Cardiac muscle cell (in vitro differentiated cells and primary cell): Measurements from ENCODE around the gene SLC15A2. TPM values are rescaled to one million over a fixed set of nuclear protein-coding genes. Genes with fewer than 3 reads are reported as not detected.

Experiments used
- DNase-seq, 2 donors: peaks; one replicate each; pipeline versions ENCODE4 v3.0.0 to v3.0.0-alpha.2; 2010 to 2017; ENCODE audit warnings: low read depth in 1 of 2, low spot score in 1 of 2
- H3K27ac ChIP-seq: fragments of 200-600 bp; sonication (generic); 2 replicates; pipeline ENCODE4 v1.5.1; 2016
- H3K27me3 ChIP-seq: fragments of 200-600 bp; sonication (generic); 2 replicates; pipeline ENCODE4 v1.6.0; 2016; ENCODE audit warnings: control low read depth
- H3K36me3 ChIP-seq: fragments of 200-600 bp; sonication (generic); 2 replicates; pipeline ENCODE4 v1.5.1; 2016; ENCODE audit warnings: control low read depth
- H3K4me1 ChIP-seq: fragments of 200-600 bp; sonication (generic); 2 replicates; pipeline ENCODE4 v1.8.1; 2017; ENCODE audit warnings: low read depth, mild to moderate bottlenecking, mixed run types
- H3K4me3 ChIP-seq: fragments of 200-600 bp; sonication (generic); 2 replicates; pipeline ENCODE4 v1.5.1; 2016; ENCODE audit warnings: mild to moderate bottlenecking
- H3K9me3 ChIP-seq: fragments of 200-600 bp; sonication (generic); 2 replicates; pipeline ENCODE4 v1.5.1; 2017; ENCODE audit warnings: low read depth, mild to moderate bottlenecking, control low read depth
- CTCF ChIP-seq: IDR thresholded peaks from 2 replicates; pipeline ENCODE4 v1.5.1; 2012; ENCODE audit warnings: low read depth, mild to moderate bottlenecking, low read length
- polyA plus RNA-seq: library from polyadenylated mRNA; unstranded; fragments of >200 nt; fragmentation: Nextera tagmentation; extraction: Ambion mirVana; gene quantifications from 2 replicates; pipeline ENCODE4 v1.2.1, GENCODE V29; 2016
- total RNA-seq: library from RNA; depleted of rRNA; stranded (reverse); fragments of >200 nt; gene quantifications from 2 replicates; pipeline ENCODE4 v1.2.3, GENCODE V29; 2016

Gene SLC15A2
- total and polyA plus RNA-seq, 2 experiments from 2014 or later = 2.7 TPM; not detected in 1

DNA sequence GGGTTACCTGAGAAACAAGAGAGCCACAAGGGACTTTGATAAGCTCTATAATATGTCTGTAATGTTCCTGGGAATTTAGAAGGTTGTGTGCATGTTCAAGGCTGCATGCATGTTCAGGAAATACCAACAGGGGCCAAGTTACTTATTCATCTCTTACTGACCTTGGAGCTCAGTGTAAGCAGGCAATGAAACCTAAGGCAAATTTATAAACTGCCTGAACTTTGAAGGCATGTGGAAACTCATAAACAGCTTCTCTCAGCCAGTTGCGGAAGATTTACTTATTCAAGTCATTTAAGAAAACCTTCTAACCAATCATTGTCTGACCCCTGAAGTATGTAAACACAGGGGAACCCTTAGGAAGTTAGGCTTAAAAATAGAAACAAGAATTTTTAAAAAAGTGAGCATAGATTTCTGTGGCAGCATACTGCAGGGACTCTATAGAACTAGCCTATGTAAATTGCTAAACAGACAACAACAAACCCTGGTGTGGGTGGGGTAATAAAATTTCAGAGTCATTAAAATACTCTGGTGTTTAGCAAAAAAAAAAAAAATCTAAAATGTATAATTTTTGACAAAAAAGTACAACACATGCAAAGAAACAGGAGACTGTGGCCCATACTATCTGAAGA, 57.2 kb downstream of the SLC15A2 start:
- no peak for DNase-seq
- TF ChIP-seq CTCF = no peak
- H3K36me3 ChIP-seq = no peaks in the 10 kb centered on the region

DNA sequence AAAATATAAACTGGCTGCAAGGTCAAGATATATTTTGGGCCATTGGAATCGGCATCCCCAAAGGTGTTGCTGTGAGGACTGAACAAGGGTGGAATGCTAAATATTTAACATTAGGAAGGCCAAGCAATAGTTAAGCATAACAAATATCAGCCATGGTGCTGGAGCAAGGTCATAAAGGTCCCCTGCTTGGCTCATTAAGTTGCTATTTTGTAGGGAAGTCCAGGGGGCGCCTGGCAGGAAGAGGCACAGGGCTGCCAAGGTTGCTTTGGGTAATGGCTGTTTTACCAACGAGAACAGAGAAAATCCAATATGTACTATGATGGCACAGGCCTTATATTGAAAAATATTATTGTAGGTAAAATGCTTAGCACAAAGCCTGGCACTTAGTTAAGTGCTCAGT, 62.2 kb downstream of the SLC15A2 start:
- no peak for DNase-seq
- no peak for TF ChIP-seq CTCF
- no peaks in the 10 kb centered on the region for H3K36me3 ChIP-seq
- no peaks in the 10 kb centered on the region for H3K27me3 ChIP-seq
- H3K9me3 ChIP-seq = no peaks in the 10 kb centered on the region
- H3K4me3 ChIP-seq = no peak overlapping the region
- no peaks in the 10 kb centered on the region for H3K4me1 ChIP-seq
- H3K27ac ChIP-seq = no peak overlapping the region

More for the DNA sequence above, 57.2 kb downstream of the SLC15A2 start:
- no peaks in the 10 kb centered on the region for H3K9me3 ChIP-seq
- no peak overlapping the region for H3K4me3 ChIP-seq
- H3K27ac ChIP-seq = no peak overlapping the region
- no peaks in the 10 kb centered on the region for H3K27me3 ChIP-seq
- H3K4me1 ChIP-seq = no peaks in the 10 kb centered on the region

DNA sequence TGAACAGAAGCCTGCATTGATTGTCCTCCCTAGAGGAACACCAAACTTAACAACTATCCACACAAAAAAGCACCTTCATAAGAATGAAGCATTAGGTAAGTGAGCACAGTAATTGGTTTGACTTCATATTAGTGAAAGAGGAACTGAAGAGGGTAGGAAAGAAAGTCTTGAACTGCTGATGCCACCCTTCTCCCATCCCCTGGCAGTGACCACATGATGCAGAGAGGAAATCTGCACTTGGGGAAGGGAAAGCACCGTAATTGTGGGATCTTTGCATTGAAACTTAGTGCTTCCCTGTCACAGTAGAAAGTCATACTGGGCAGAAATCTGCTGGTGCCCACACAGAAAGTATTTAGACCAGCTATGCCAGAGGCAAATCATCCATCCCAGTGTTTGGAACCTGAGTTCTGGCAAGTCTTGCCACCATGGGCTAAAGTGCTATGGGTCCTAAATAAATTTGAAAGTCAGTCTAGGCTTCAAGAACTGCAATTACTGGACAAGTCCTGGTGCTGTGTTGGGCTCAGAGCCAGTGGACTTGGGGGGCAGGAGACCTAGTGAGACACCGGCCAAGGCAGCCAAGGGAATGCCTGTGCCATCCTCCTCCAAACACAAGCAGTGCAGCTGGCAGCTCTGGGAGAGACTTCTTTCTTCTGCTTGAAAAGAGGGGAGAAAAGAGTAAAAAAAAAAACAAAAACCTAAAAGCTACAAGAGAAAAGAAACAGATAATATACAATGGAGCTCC, 63.6 kb downstream of the SLC15A2 start:
- Histone ChIP-seq H3K27ac (no peak overlapping the region), H3K27me3 (no peaks in the 10 kb centered on the region), H3K9me3 (no peaks in the 10 kb centered on the region), H3K4me1 (no peaks in the 10 kb centered on the region), H3K4me3 (no peak overlapping the region), H3K36me3 (no peaks in the 10 kb centered on the region)
- no peak for TF ChIP-seq CTCF
- no peak for DNase-seq

DNA sequence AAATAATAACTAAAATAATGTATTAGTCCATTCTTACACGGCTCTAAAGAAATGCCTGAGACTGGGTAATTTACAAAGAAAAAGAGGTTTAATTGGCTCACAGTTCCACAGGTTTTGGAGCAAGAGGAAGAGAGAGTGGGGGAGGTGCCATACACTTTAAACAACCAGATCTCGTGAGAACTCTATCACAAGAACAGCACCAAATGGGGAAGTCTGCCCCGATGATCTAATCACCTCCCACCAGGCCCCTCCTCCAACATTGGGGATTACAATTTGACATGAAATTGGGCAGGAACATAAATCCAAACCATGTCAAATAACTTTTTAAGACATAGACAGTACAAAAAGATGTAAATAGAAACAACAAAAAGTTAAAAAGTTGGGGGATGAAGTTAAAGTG, 64.6 kb downstream of the SLC15A2 start:
- Histone ChIP-seq H3K27me3 (no peaks in the 10 kb centered on the region), H3K9me3 (no peaks in the 10 kb centered on the region), H3K4me1 (no peaks in the 10 kb centered on the region), H3K27ac (no peak overlapping the region), H3K4me3 (no peak overlapping the region), H3K36me3 (no peaks in the 10 kb centered on the region)
- DNase-seq = no peak
- no peak for TF ChIP-seq CTCF

- no peak overlapping the region for H3K4me3 ChIP-seq
- H3K4me1 ChIP-seq = no peaks in the 10 kb centered on the region
- H3K9me3 ChIP-seq = no peaks in the 10 kb centered on the region
- no peak for DNase-seq
- no peaks in the 10 kb centered on the region for H3K27me3 ChIP-seq
- no peak for TF ChIP-seq CTCF
- no peaks in the 10 kb centered on the region for H3K36me3 ChIP-seq
- H3K27ac ChIP-seq = no peak overlapping the region
Observed at GRCh38 chr3:121961283-121961682, 67.1 kb downstream of the SLC15A2 start.
